ENCODE results near the gene TP53TG5. TPM values are rescaled to one million over a fixed set of nuclear protein-coding genes. Genes with fewer than 3 reads are reported as not detected.

Gene TP53TG5
- total RNA-seq, 1 experiment from 2014 or later: 0.69 TPM

DNA sequence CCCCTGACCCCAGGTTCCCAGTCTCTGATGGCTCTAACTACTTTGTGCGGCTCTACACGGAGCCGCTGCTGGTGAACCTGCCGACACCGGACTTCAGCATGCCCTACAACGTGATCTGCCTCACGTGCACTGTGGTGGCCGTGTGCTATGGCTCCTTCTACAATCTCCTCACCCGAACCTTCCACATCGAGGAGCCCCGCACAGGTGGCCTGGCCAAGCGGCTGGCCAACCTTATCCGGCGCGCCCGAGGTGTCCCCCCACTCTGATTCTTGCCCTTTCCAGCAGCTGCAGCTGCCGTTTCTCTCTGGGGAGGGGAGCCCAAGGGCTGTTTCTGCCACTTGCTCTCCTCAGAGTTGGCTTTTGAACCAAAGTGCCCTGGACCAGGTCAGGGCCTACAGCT is 47.4 kb upstream of the TP53TG5 start:
- Histone ChIP-seq H3K4me3 (ENCODE audit: low read depth, low read length, poor library complexity, severe bottlenecking) (no peak overlapping the region), H3K9me3 (ENCODE audit: low read depth, low read length, poor library complexity, severe bottlenecking) (no peaks in the 10 kb centered on the region), H3K27me3 (replicated peaks; ENCODE audit: insufficient read depth, low read depth, low read length, poor library complexity) (no peaks in the 10 kb centered on the region), H3K4me1 (ENCODE audit: insufficient read depth, low read length, poor library complexity, severe bottlenecking) (no peaks in the 10 kb centered on the region), H3K27ac (ENCODE audit: low read depth, low read length, poor library complexity, severe bottlenecking) (no peak overlapping the region), H3K36me3 (ENCODE audit: insufficient read depth, low read length, poor library complexity, severe bottlenecking) (peaks cover 30% of the 10 kb centered on the region)
- no peak for DNase-seq (ENCODE audit: low spot score)
- TSS peak; percentile 35 for BruUV-seq (replicated peaks)
- ChIA-PET CTCF (no interaction called here), POLR2A (ENCODE audit: low non-redundant PET) (no interaction called here)
- TF ChIP-seq EZH2 (IDR thresholded peaks at IDR 0.05; ENCODE audit: borderline replicate concordance, low read depth, low read length, poor library complexity, severe bottlenecking): no peak
- TF ChIP-seq, protein P1, sequence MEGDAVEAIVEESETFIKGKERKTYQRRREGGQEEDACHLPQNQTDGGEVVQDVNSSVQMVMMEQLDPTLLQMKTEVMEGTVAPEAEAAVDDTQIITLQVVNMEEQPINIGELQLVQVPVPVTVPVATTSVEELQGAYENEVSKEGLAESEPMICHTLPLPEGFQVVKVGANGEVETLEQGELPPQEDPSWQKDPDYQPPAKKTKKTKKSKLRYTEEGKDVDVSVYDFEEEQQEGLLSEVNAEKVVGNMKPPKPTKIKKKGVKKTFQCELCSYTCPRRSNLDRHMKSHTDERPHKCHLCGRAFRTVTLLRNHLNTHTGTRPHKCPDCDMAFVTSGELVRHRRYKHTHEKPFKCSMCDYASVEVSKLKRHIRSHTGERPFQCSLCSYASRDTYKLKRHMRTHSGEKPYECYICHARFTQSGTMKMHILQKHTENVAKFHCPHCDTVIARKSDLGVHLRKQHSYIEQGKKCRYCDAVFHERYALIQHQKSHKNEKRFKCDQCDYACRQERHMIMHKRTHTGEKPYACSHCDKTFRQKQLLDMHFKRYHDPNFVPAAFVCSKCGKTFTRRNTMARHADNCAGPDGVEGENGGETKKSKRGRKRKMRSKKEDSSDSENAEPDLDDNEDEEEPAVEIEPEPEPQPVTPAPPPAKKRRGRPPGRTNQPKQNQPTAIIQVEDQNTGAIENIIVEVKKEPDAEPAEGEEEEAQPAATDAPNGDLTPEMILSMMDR (conservative IDR thresholded peaks at IDR 0.05; ENCODE audit: low read depth, low read length): no peak
- intact Hi-C loops (cut with micrococcal nuclease; ENCODE audit: unreplicated experiment): no loop called here

DNA sequence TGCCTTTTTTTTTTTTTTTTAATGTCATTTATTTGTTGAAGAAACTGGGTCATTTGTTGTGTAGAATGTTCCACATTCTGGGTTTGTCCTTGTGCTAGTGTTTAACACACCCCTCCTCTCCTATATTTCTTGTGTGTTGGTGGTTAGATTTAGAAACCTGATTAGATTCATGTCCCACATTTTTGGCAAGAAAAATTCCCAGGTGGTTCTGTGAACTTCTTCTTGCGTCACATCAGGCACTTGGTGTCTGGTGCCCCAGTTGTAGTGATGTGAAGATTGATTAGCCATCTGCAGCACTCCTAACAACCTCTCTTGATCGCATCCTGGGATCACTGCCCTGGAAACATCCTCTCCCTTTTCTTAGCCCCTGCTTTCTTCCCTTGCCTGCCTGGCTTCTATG is 45.6 kb upstream of the TP53TG5 start:
- no peaks in the 10 kb centered on the region for H3K27me3 ChIP-seq (replicated peaks; ENCODE audit: insufficient read depth, low read depth, low read length, poor library complexity)
- H3K27ac ChIP-seq (ENCODE audit: low read depth, low read length, poor library complexity, severe bottlenecking): no peak overlapping the region
- H3K9me3 ChIP-seq (ENCODE audit: low read depth, low read length, poor library complexity, severe bottlenecking): no peaks in the 10 kb centered on the region
- intact Hi-C loops (cut with micrococcal nuclease; ENCODE audit: unreplicated experiment): no loop called here
- H3K36me3 ChIP-seq (ENCODE audit: insufficient read depth, low read length, poor library complexity, severe bottlenecking): peaks cover 38% of the 10 kb centered on the region
- POLR2A ChIA-PET (ENCODE audit: low non-redundant PET): no interaction called here
- CTCF ChIA-PET: no interaction called here
- no peak for DNase-seq (ENCODE audit: low spot score)
- BruUV-seq (replicated peaks): no TSS peak
- H3K4me3 ChIP-seq (ENCODE audit: low read depth, low read length, poor library complexity, severe bottlenecking): no peak overlapping the region
- no peak for TF ChIP-seq EZH2 (IDR thresholded peaks at IDR 0.05; ENCODE audit: borderline replicate concordance, low read depth, low read length, poor library complexity, severe bottlenecking)
- TF ChIP-seq, protein P1 (conservative IDR thresholded peaks at IDR 0.05; ENCODE audit: low read depth, low read length): no peak
- H3K4me1 ChIP-seq (ENCODE audit: insufficient read depth, low read length, poor library complexity, severe bottlenecking): no peaks in the 10 kb centered on the region

GRCh38 chr20:45420125-45420524 is 42.0 kb upstream of the TP53TG5 start:
- Histone ChIP-seq H3K27ac (ENCODE audit: low read depth, low read length, poor library complexity, severe bottlenecking) (no peak overlapping the region), H3K27me3 (replicated peaks; ENCODE audit: insufficient read depth, low read depth, low read length, poor library complexity) (no peaks in the 10 kb centered on the region), H3K9me3 (ENCODE audit: low read depth, low read length, poor library complexity, severe bottlenecking) (no peaks in the 10 kb centered on the region), H3K4me1 (ENCODE audit: insufficient read depth, low read length, poor library complexity, severe bottlenecking) (peaks cover 12% of the 10 kb centered on the region), H3K4me3 (ENCODE audit: low read depth, low read length, poor library complexity, severe bottlenecking) (no peak overlapping the region), H3K36me3 (ENCODE audit: insufficient read depth, low read length, poor library complexity, severe bottlenecking) (peaks cover 38% of the 10 kb centered on the region)
- BruUV-seq (replicated peaks): no TSS peak
- ChIA-PET CTCF (no interaction called here), POLR2A (ENCODE audit: low non-redundant PET) (interaction anchor here (0.6 kb wide), 1 partner anchor 1141 kb away, joined by 4 read pairs; no protein-coding TSS in a partner anchor)
- no peak for DNase-seq (ENCODE audit: low spot score)
- TF ChIP-seq, protein P1 (conservative IDR thresholded peaks at IDR 0.05; ENCODE audit: low read depth, low read length): no peak
- TF ChIP-seq EZH2 (IDR thresholded peaks at IDR 0.05; ENCODE audit: borderline replicate concordance, low read depth, low read length, poor library complexity, severe bottlenecking): no peak
- intact Hi-C loops (cut with micrococcal nuclease; ENCODE audit: unreplicated experiment): no loop called here
